AG04450 (cell line): ENCODE measurements around the gene RASL11B. TPM values are rescaled to one million over a fixed set of nuclear protein-coding genes. Genes with fewer than 3 reads are reported as not detected.

Source experiments
- CTCF ChIA-PET: fragments of 300-600, 350-600 bp; formaldehyde crosslinking; extraction: SDS; loops from one replicate; lab custom pipeline; 2022; ENCODE audit warnings: antibody characterized with exemption, inconsistent platforms; lab: Charles Lee
- POLR2A ChIA-PET: fragments of 350-600 bp; formaldehyde crosslinking; extraction: SDS; loops from one replicate; lab custom pipeline; 2021; ENCODE audit warnings: antibody characterized with exemption, inconsistent platforms; lab: Yijun Ruan, JAX
- DNase-seq: peaks from one replicate; pipeline ENCODE4 v3.0.0-alpha.2; 2011; ENCODE audit warnings: low read depth, low spot score
- H3K27ac ChIP-seq: one replicate; pipeline ENCODE4 v1.5.1; 2012; ENCODE audit warnings: low read depth, low read length, control low read depth
- H3K27me3 ChIP-seq: one replicate; pipeline ENCODE4 v1.6.0; 2012; ENCODE audit warnings: low read length; ENCODE audit not compliant: control insufficient read depth, insufficient read depth
- H3K4me3 ChIP-seq: 2 replicates; pipeline ENCODE4 v1.5.1; 2011; ENCODE audit warnings: mild to moderate bottlenecking, low read depth, low read length, control low read depth
- H3K9me3 ChIP-seq: 2 replicates; pipeline ENCODE4 v1.5.1; 2012; ENCODE audit warnings: low read length; ENCODE audit not compliant: control insufficient read depth, insufficient read depth
- polyA plus RNA-seq: library from polyadenylated mRNA; depleted of rRNA; stranded (reverse); fragments of >200 nt; gene quantifications from 2 replicates; pipeline ENCODE4 v1.2.3, GENCODE V29; 2011
- TF ChIP-seq, protein P1 (sequence below): IDR thresholded peaks from 2 replicates; pipeline ENCODE4 v1.5.1; 2011; ENCODE audit warnings: low read depth, low read length, control low read depth, inconsistent platforms

Gene RASL11B
- polyA plus RNA-seq, 1 experiment, result 4.3 TPM

GRCh38 chr4:52843351-52843750 is 18.8 kb upstream of the RASL11B start:
- POLR2A ChIA-PET, result interaction anchor here (1.1 kb wide), 1 partner anchor 13 kb away, joined by 3 read pairs; no protein-coding TSS in a partner anchor
- TF ChIP-seq, protein P1, sequence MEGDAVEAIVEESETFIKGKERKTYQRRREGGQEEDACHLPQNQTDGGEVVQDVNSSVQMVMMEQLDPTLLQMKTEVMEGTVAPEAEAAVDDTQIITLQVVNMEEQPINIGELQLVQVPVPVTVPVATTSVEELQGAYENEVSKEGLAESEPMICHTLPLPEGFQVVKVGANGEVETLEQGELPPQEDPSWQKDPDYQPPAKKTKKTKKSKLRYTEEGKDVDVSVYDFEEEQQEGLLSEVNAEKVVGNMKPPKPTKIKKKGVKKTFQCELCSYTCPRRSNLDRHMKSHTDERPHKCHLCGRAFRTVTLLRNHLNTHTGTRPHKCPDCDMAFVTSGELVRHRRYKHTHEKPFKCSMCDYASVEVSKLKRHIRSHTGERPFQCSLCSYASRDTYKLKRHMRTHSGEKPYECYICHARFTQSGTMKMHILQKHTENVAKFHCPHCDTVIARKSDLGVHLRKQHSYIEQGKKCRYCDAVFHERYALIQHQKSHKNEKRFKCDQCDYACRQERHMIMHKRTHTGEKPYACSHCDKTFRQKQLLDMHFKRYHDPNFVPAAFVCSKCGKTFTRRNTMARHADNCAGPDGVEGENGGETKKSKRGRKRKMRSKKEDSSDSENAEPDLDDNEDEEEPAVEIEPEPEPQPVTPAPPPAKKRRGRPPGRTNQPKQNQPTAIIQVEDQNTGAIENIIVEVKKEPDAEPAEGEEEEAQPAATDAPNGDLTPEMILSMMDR, result no peak
- no peak for DNase-seq
- peaks cover 2% of the 10 kb centered on the region for H3K27me3 ChIP-seq
- H3K4me3 ChIP-seq, result no peak overlapping the region
- H3K9me3 ChIP-seq, result no peaks in the 10 kb centered on the region; the same call in 1 of the 2 replicates
- no peak overlapping the region for H3K27ac ChIP-seq
- CTCF ChIA-PET, result interaction anchor here (0.6 kb wide), 1 partner anchor 392 kb away, joined by 3 read pairs; no protein-coding TSS in a partner anchor

DNA sequence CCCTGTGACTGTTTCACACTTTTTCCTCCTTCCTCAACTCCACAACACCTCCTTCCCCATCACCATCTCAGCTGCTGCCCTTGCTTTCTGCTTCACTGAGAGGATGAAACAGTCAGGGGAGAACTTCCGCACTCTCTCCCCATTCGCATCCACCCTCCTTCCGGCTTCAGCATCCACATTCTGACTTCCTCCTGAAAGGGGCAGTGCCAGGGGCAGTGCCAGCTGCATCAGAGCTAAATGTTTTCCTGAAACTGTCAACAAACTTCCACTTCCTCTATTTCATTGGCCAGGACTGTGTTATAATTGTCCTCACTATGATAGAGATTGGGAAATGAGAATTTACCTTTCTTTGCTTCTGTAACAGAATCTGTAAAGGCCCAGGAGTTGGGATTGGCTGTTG is 18.2 kb upstream of the RASL11B start:
- CTCF ChIA-PET, result interaction anchor here (0.6 kb wide), 1 partner anchor 393 kb away, joined by 3 read pairs; no protein-coding TSS in a partner anchor
- DNase-seq, result no peak
- H3K27me3 ChIP-seq, result peaks cover 2% of the 10 kb centered on the region
- POLR2A ChIA-PET, result no interaction called here
- TF ChIP-seq, protein P1, result no peak
- H3K9me3 ChIP-seq, result no peaks in the 10 kb centered on the region; the same call in 1 of the 2 replicates
- no peak overlapping the region for H3K27ac ChIP-seq
- no peak overlapping the region for H3K4me3 ChIP-seq

DNA sequence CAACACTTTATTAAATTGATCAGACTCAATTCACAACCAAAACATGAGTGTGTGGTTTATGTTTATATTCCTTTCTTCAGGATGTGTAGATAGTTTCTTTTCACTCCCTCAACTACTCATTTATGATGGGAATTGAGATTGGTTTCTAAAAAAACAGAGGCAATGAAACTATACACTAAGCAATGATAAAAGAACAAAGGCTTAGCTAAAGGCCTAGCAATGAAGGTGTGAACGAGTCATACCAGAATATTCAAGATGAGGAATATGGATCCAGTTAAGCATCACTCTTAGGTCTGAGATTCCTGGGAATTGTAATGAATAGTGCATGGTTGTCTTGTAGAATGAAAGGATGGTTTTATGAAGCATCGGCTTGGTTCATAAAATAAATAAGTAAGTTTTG is 17.5 kb upstream of the RASL11B start:
- H3K27ac ChIP-seq, result no peak overlapping the region
- H3K4me3 ChIP-seq, result no peak overlapping the region
- TF ChIP-seq, protein P1, result no peak
- H3K27me3 ChIP-seq, result peaks cover 2% of the 10 kb centered on the region
- ChIA-PET CTCF (no interaction called here), POLR2A (no interaction called here)
- DNase-seq, result no peak
- no peaks in the 10 kb centered on the region; the same call in 1 of the 2 replicates for H3K9me3 ChIP-seq

DNA sequence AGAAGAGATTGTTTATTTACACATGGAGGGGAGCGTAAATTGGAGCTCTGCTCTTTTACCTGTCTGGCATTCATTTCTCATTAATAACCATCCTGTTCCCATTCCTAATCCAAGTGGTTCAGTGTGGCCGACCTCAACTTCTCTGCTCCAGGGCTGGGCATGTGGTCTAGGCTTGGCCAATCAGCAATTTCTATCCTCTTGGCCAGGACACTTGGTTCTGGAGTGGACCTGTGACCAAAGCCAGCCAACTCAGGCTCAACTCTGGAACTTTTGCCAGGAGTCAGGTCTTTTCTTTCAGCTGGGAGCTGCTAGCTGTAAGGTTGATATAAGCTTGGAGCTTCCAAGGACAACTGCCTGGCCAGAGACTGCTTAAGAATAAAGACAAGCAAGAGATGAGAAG is 15.6 kb upstream of the RASL11B start:
- DNase-seq, result no peak
- peaks cover 2% of the 10 kb centered on the region for H3K27me3 ChIP-seq
- no peaks in the 10 kb centered on the region; the same call in 1 of the 2 replicates for H3K9me3 ChIP-seq
- POLR2A ChIA-PET, result no interaction called here
- H3K27ac ChIP-seq, result no peak overlapping the region
- no peak overlapping the region for H3K4me3 ChIP-seq
- CTCF ChIA-PET, result interaction anchor here (1.8 kb wide), 1 partner anchor 136 kb away, joined by 6 read pairs; no protein-coding TSS in a partner anchor
- TF ChIP-seq, protein P1, result no peak

GRCh38 chr4:52848254-52848653 is 13.9 kb upstream of the RASL11B start:
- Histone ChIP-seq H3K27me3 (no peaks in the 10 kb centered on the region), H3K4me3 (no peak overlapping the region), H3K9me3 (no peaks in the 10 kb centered on the region), H3K27ac (no peak overlapping the region)
- ChIA-PET POLR2A (no interaction called here), CTCF (interaction anchor here (0.7 to 1.7 kb wide), 4 partner anchors 21 to 303 kb away, joined by 3 to 6 read pairs (median 4); no protein-coding TSS in a partner anchor)
- no peak for DNase-seq
- TF ChIP-seq, protein P1, result no peak
